Nephron (organoid): ENCODE data around the gene GLI3.

Experiments
- H3K27ac Mint-ChIP-seq, 3 experiments: 2 replicates each; pipeline ENCODE4 v1.8.0; 2020; ENCODE audit warnings: mixed read lengths in 3 of 3, mild to moderate bottlenecking in 2 of 3, moderate library complexity in 1 of 3
- H3K27me3 Mint-ChIP-seq: 2 replicates; pipeline ENCODE4 v1.8.0; 2021; ENCODE audit warnings: low read depth, mild to moderate bottlenecking, moderate library complexity, mixed read lengths
- H3K36me3 Mint-ChIP-seq: 2 replicates; pipeline ENCODE4 v1.8.0; 2020; ENCODE audit warnings: low read depth, mixed read lengths
- H3K4me1 Mint-ChIP-seq: 2 replicates; pipeline ENCODE4 v1.8.0; 2020; ENCODE audit warnings: mixed read lengths
- H3K4me3 Mint-ChIP-seq, 3 experiments: 2 replicates each; pipeline ENCODE4 v1.8.0; 2020; ENCODE audit warnings: mild to moderate bottlenecking in 3 of 3, mixed read lengths in 3 of 3, moderate library complexity in 2 of 3
- H3K9me3 Mint-ChIP-seq: 2 replicates; pipeline ENCODE4 v1.8.0; 2020; ENCODE audit warnings: mixed read lengths
- TF ChIP-seq, protein P1 (sequence below), 3 experiments: fragments of 200-600 bp; sonication (generic); IDR thresholded peaks; one replicate each; pipeline ENCODE4 v1.5.0; 2021; ENCODE audit warnings: antibody characterized with exemption in 3 of 3; ENCODE audit not compliant: unreplicated experiment in 3 of 3

The GLI3 gene

DNA sequence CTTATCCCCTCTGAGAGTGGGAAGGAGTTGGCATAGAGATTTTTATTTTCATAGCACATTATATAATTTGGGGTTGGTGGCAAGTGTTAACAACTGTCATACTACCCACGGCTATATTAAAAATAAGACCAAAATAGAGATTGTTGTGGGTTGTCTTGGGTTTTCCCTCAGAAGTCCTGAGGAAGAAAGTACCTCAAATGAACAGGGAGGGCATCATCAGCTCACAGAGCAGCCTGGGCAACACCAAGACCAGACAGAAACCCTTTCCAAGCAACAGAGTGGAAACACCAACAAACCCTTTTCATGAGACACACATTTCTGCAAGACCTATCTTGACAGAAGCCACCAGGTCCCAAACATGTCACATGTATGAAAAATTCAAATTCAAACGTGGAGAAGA, 121.2 kb downstream of the GLI3 start:
- Mint-ChIP-seq H3K4me3 (no peak overlapping the region), H3K27me3 (no peaks in the 10 kb centered on the region), H3K27ac (no peak overlapping the region), H3K9me3 (no peaks in the 10 kb centered on the region), H3K4me1 (peaks cover 13% of the 10 kb centered on the region), H3K36me3 (peaks cover 17% of the 10 kb centered on the region)
- TF ChIP-seq, protein P1, sequence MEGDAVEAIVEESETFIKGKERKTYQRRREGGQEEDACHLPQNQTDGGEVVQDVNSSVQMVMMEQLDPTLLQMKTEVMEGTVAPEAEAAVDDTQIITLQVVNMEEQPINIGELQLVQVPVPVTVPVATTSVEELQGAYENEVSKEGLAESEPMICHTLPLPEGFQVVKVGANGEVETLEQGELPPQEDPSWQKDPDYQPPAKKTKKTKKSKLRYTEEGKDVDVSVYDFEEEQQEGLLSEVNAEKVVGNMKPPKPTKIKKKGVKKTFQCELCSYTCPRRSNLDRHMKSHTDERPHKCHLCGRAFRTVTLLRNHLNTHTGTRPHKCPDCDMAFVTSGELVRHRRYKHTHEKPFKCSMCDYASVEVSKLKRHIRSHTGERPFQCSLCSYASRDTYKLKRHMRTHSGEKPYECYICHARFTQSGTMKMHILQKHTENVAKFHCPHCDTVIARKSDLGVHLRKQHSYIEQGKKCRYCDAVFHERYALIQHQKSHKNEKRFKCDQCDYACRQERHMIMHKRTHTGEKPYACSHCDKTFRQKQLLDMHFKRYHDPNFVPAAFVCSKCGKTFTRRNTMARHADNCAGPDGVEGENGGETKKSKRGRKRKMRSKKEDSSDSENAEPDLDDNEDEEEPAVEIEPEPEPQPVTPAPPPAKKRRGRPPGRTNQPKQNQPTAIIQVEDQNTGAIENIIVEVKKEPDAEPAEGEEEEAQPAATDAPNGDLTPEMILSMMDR (IDR thresholded peaks at IDR 0.05; ENCODE audit: unreplicated experiment in 3 of 3) = no peak

DNA sequence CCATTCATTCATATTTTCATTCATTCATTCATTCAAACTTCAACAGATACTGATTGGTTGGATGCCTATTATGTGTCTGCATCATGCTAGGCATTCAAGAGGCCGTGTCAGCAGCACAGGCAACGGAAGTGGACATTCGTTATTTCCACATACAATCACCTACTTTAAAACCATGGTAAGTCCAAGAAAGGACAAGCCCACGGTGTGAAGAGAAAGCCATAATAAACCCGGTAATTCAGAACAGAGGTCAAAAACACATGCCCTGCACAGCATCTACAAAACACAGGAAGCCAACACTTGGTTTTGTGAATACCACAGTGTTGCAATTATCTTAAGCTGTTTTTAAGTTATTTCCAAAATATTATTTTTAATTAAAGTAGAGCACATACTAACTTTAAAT, 126.7 kb downstream of the GLI3 start:
- H3K36me3 Mint-ChIP-seq = peaks cover 23% of the 10 kb centered on the region
- H3K27ac Mint-ChIP-seq = no peak overlapping the region
- TF ChIP-seq, protein P1 (IDR thresholded peaks at IDR 0.05; ENCODE audit: unreplicated experiment in 3 of 3) = no peak
- no peaks in the 10 kb centered on the region for H3K9me3 Mint-ChIP-seq
- no peak overlapping the region for H3K4me3 Mint-ChIP-seq
- H3K4me1 Mint-ChIP-seq = peaks cover 51% of the 10 kb centered on the region
- H3K27me3 Mint-ChIP-seq = no peaks in the 10 kb centered on the region

DNA sequence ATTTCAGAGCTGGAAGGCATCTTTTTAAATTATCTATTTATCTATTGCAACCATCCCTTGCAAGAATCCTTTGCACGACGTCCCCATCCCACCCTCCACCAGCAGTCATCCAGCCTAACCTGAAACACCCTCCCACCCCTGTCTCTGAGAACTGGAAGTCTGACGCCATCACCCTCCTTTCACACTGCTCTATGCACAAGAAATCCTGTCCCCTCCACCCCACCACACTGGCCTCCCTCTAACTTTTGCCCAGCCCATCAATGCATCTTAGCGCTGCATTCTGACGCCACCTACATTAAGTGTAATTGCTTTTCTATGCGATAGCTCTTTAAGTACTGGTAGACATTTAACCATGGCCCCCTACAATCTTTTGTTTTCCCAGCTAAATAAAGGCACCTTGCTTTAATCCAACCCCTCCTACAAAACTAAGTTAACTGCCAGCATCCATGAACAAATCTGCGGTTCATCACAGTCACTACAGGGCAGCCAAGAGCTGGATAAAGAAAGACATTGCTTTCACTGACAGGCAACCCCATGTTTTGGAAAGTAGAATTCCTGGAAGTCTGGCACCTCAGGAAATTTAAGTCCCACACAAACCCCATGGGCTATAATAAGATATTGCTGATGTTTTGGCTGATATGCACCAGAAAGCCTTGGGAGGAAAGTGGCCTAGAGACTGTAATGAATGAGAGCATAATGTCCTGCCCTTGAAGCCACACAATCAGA, 128.0 kb downstream of the GLI3 start:
- peak overlapping the region; percentile 20 to 43 (median 31) for H3K27ac Mint-ChIP-seq
- TF ChIP-seq, protein P1 (IDR thresholded peaks at IDR 0.05; ENCODE audit: unreplicated experiment in 3 of 3) = no peak
- H3K9me3 Mint-ChIP-seq = no peaks in the 10 kb centered on the region

DNA sequence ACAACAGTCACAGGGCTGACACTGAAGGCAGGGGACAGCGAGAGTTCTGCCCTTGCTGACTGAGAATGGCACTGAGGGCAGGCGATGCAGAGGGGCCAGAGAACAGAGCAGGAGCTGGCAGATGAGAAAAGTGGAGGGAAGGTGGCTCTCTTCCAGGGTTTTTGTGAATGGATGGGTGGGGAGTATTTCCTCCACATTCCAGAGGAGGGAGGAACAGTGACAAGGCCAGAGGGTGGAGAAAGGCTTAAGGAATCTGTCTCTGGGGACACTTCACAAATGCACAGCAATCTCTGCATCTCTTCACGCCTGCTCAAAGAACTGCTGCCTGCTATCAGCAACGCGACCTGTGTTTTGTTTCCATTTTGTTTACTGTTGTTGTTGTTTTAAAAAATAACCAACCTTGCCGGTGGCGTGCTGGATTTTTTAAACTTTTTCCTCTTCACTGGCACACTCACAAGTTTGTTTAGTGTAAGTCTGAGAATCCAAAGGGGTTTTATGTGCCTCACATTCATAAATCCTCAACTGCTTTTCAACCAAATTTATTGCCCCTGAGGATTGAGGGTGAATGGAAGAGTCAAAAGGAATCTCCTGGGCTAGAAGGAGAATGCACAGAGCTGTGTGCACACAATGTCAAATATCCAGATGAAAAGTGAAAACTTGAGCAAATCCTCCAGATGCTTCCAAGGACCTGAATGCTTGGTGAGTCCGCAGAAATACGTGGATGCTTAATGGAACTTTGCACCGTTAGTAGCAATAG, 129.3 kb downstream of the GLI3 start:
- peak overlapping the region in 1 of 3 experiments; percentile 8 for H3K4me3 Mint-ChIP-seq
- peaks cover 35% of the 10 kb centered on the region for H3K36me3 Mint-ChIP-seq
- peaks cover 69% of the 10 kb centered on the region for H3K4me1 Mint-ChIP-seq

More for the DNA sequence above, 128.0 kb downstream of the GLI3 start:
- peaks cover 56% of the 10 kb centered on the region for H3K4me1 Mint-ChIP-seq
- H3K4me3 Mint-ChIP-seq = no peak overlapping the region
- H3K36me3 Mint-ChIP-seq = peaks cover 22% of the 10 kb centered on the region
- H3K27me3 Mint-ChIP-seq = no peaks in the 10 kb centered on the region

DNA sequence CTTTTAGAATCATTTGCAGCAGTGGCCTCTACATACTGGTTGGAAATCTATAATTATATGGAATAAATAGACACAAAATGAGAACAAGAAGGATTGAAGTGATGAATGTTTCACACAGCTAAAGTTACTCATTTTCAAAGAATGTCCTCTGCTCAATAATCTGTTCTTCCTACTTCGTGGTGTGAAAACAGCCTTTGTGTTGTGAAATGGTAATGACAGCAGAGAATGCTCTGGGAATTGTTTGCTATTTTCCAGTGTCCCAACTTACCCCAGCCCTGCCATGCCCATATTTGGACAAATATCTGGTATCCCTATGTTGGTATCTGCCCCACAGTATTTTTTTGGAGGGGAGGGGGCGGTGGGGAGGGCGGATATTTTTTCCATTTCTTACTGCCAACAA, 130.4 kb downstream of the GLI3 start:
- peaks cover 73% of the 10 kb centered on the region for H3K4me1 Mint-ChIP-seq
- TF ChIP-seq, protein P1 (IDR thresholded peaks at IDR 0.05; ENCODE audit: unreplicated experiment in 3 of 3) = no peak
- H3K27ac Mint-ChIP-seq = peak overlapping the region in 2 of 3 experiments; percentile 38 to 49
- no peak overlapping the region for H3K4me3 Mint-ChIP-seq
- no peaks in the 10 kb centered on the region for H3K9me3 Mint-ChIP-seq
- H3K36me3 Mint-ChIP-seq = peaks cover 36% of the 10 kb centered on the region
- H3K27me3 Mint-ChIP-seq = no peaks in the 10 kb centered on the region

More for the DNA sequence above, 129.3 kb downstream of the GLI3 start:
- H3K27ac Mint-ChIP-seq = peak overlapping the region; percentile 43 to 74 (median 68)
- no peaks in the 10 kb centered on the region for H3K9me3 Mint-ChIP-seq
- no peaks in the 10 kb centered on the region for H3K27me3 Mint-ChIP-seq
- TF ChIP-seq, protein P1 (IDR thresholded peaks at IDR 0.05; ENCODE audit: unreplicated experiment in 3 of 3) = no peak
